Liver (tissue), 2 donors: Measurements from ENCODE around the gene SKAP2.

Experiments used
- TF ChIP-seq, protein P1 (sequence below): fragments of 150-350 bp; IDR thresholded peaks from 2 replicates; pipeline ENCODE4 v1.5.1; 2017; ENCODE audit warnings: improper control_type of control experiment, low read depth, low read length; ENCODE audit not compliant: missing input control
- TF ChIP-seq, protein P2 (sequence below): IDR thresholded peaks from 2 replicates; pipeline ENCODE4 v1.6.1; 2016; ENCODE audit warnings: antibody characterized with exemption
- donor health status: healthy.

GRCh38 chr7:26694713-26695112, 169.7 kb downstream of the SKAP2 start:
- TF ChIP-seq, protein P1, sequence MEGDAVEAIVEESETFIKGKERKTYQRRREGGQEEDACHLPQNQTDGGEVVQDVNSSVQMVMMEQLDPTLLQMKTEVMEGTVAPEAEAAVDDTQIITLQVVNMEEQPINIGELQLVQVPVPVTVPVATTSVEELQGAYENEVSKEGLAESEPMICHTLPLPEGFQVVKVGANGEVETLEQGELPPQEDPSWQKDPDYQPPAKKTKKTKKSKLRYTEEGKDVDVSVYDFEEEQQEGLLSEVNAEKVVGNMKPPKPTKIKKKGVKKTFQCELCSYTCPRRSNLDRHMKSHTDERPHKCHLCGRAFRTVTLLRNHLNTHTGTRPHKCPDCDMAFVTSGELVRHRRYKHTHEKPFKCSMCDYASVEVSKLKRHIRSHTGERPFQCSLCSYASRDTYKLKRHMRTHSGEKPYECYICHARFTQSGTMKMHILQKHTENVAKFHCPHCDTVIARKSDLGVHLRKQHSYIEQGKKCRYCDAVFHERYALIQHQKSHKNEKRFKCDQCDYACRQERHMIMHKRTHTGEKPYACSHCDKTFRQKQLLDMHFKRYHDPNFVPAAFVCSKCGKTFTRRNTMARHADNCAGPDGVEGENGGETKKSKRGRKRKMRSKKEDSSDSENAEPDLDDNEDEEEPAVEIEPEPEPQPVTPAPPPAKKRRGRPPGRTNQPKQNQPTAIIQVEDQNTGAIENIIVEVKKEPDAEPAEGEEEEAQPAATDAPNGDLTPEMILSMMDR: no peak
- TF ChIP-seq, protein P2, sequence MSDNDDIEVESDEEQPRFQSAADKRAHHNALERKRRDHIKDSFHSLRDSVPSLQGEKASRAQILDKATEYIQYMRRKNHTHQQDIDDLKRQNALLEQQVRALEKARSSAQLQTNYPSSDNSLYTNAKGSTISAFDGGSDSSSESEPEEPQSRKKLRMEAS: no peak
